ENCODE data around the gene HAND1. TPM values are rescaled to one million over a fixed set of nuclear protein-coding genes. Genes with fewer than 3 reads are reported as not detected.

The HAND1 gene
- total RNA-seq, 4 donors from 2014 or later = not detected

GRCh38 chr5:154506716-154507080, 28.7 kb upstream of the HAND1 start:
- DNase-seq = no peak
- intact Hi-C loops (cut with DNase I) = no loop called here

GRCh38 chr5:154506049-154506715, 28.2 kb upstream of the HAND1 start:
- Histone ChIP-seq H3K27ac (no peak overlapping the region), H3K4me3 (no peak overlapping the region), H3K27me3 (peaks cover 0 to 62% (median 0%) of the 10 kb centered on the region in 4 donors), H3K36me3 (no peaks in the 10 kb centered on the region), H3K4me1 (no peaks in the 10 kb centered on the region), H3K9me3 (no peaks in the 10 kb centered on the region)
- intact Hi-C loops (cut with DNase I) = no loop called here
- 86 to 100% methylated on average over 1 to 4 of the region's 8 CpGs for WGBS, 2 donors
- no peak for TF ChIP-seq CTCF (IDR thresholded peaks at IDR 0.05)
- no peak for TF ChIP-seq POLR2A (IDR thresholded peaks at IDR 0.05)
- DNase-seq = no peak

More at GRCh38 chr5:154506716-154507080, 28.7 kb upstream of the HAND1 start:
- WGBS, 2 donors = 81 to 86% methylated on average over 11 of the region's 11 CpGs
- Histone ChIP-seq H3K4me3 (no peak overlapping the region), H3K36me3 (no peaks in the 10 kb centered on the region), H3K4me1 (no peaks in the 10 kb centered on the region), H3K27ac (no peak overlapping the region), H3K9me3 (no peaks in the 10 kb centered on the region), H3K27me3 (peaks cover 0 to 62% (median 0%) of the 10 kb centered on the region in 4 donors)
- TF ChIP-seq POLR2A (IDR thresholded peaks at IDR 0.05) (no peak), CTCF (IDR thresholded peaks at IDR 0.05) (no peak)

GRCh38 chr5:154505567-154505966, 27.5 kb upstream of the HAND1 start:
- intact Hi-C loops (cut with DNase I) = no loop called here
- Histone ChIP-seq H3K4me3 (no peak overlapping the region), H3K27me3 (peaks cover 0 to 61% (median 0%) of the 10 kb centered on the region in 4 donors), H3K36me3 (no peaks in the 10 kb centered on the region), H3K9me3 (no peaks in the 10 kb centered on the region), H3K4me1 (no peaks in the 10 kb centered on the region), H3K27ac (no peak overlapping the region)
- TF ChIP-seq CTCF (IDR thresholded peaks at IDR 0.05) (no peak), POLR2A (IDR thresholded peaks at IDR 0.05) (no peak)
- no peak for DNase-seq
- 56 to 83% methylated on average over 9 of the region's 10 CpGs for WGBS, 2 donors

GRCh38 chr5:154503698-154504039, 25.6 kb upstream of the HAND1 start:
- WGBS, 2 donors = 84 to 95% methylated on average over 2 of the region's 2 CpGs
- intact Hi-C loops (cut with DNase I) = no loop called here
- DNase-seq = no peak
- TF ChIP-seq POLR2A (IDR thresholded peaks at IDR 0.05) = no peak
- TF ChIP-seq CTCF (IDR thresholded peaks at IDR 0.05) = no peak
- H3K27me3 ChIP-seq = peaks cover 0 to 62% (median 0%) of the 10 kb centered on the region in 4 donors
- H3K4me3 ChIP-seq = no peak overlapping the region
- H3K27ac ChIP-seq = no peak overlapping the region
- H3K36me3 ChIP-seq = no peaks in the 10 kb centered on the region
- H3K4me1 ChIP-seq = no peaks in the 10 kb centered on the region
- no peaks in the 10 kb centered on the region for H3K9me3 ChIP-seq

- Histone ChIP-seq H3K36me3 (no peaks in the 10 kb centered on the region), H3K4me1 (no peaks in the 10 kb centered on the region), H3K4me3 (no peak overlapping the region), H3K9me3 (no peaks in the 10 kb centered on the region), H3K27ac (no peak overlapping the region), H3K27me3 (peaks cover 0 to 61% (median 0%) of the 10 kb centered on the region in 4 donors)
- intact Hi-C loops (cut with DNase I) = no loop called here
- 86 to 100% methylated on average over 1 of the region's 1 CpG for WGBS, 2 donors
- TF ChIP-seq CTCF (IDR thresholded peaks at IDR 0.05) = no peak
- no peak for TF ChIP-seq POLR2A (IDR thresholded peaks at IDR 0.05)
- no peak for DNase-seq
These were observed 24.2 kb upstream of the HAND1 start for GRCh38 chr5:154502180-154502579.
